H1 (cell line): ENCODE results near the gene CLPTM1L. TPM values are rescaled to one million over a fixed set of nuclear protein-coding genes. Genes with fewer than 3 reads are reported as not detected.

Experiments used
- CTCF ChIA-PET: fragments of 300-600 bp; sonication (Branson Sonifier 250); formaldehyde crosslinking; loops from one replicate; lab custom pipeline; 2021; ENCODE audit not compliant: partially characterized antibody; lab: Charles Lee
- POLR2A ChIA-PET: fragments of 300-600 bp; sonication (Branson Sonifier 250); formaldehyde crosslinking; loops from one replicate; lab custom pipeline; 2021; ENCODE audit warnings: inconsistent platforms; ENCODE audit not compliant: partially characterized antibody; lab: Charles Lee
- DNase-seq, 2 experiments: peaks; one replicate each; pipeline versions ENCODE4 v3.0.0 to v3.0.0-alpha.2; 2010 to 2022; ENCODE audit warnings: low spot score in 2 of 2, low read depth in 1 of 2, mixed read lengths in 1 of 2
- FAIRE-seq: peaks from 2 replicates; lab custom pipeline; 2011; peaks lifted over from hg19 to GRCh38; lab: Jason Lieb, UNC
- H2AFZ ChIP-seq: 2 replicates; pipeline ENCODE4 v1.8.1; 2012; ENCODE audit warnings: low read length, inconsistent platforms
- H2AK5ac ChIP-seq: 2 replicates; pipeline ENCODE4 v1.6.1; 2013; ENCODE audit warnings: low read depth, low read length
- H2BK120ac ChIP-seq: replicated peaks from 2 replicates; pipeline ENCODE3; 2013; ENCODE audit warnings: low read depth, low read length, inconsistent platforms
- H2BK12ac ChIP-seq: 2 replicates; pipeline ENCODE4 v1.6.1; 2013; ENCODE audit warnings: low read depth, low read length
- H2BK15ac ChIP-seq: 2 replicates; pipeline ENCODE4 v1.6.1; 2013; ENCODE audit warnings: low read length
- H2BK20ac ChIP-seq: 2 replicates; pipeline ENCODE4 v1.6.1; 2013; ENCODE audit warnings: low read length
- H2BK5ac ChIP-seq: 2 replicates; pipeline ENCODE4 v1.6.1; 2013; ENCODE audit warnings: low read depth, low read length
- H3K14ac ChIP-seq: 2 replicates; pipeline ENCODE4 v1.6.1; 2013; ENCODE audit warnings: inconsistent platforms; ENCODE audit not compliant: insufficient read length
- H3K18ac ChIP-seq: 2 replicates; pipeline ENCODE4 v1.6.1; 2013; ENCODE audit warnings: low read length; ENCODE audit errors: extremely low read depth
- H3K23ac ChIP-seq: 2 replicates; pipeline ENCODE4 v1.6.1; 2013; ENCODE audit warnings: inconsistent platforms; ENCODE audit not compliant: insufficient read length
- H3K23me2 ChIP-seq: 2 replicates; pipeline ENCODE4 v1.6.1; 2013; ENCODE audit warnings: low read depth, low read length
- H3K27ac ChIP-seq: 2 replicates; pipeline ENCODE4 v1.6.1; 2011; ENCODE audit warnings: low read depth, low read length, inconsistent platforms
- H3K27me3 ChIP-seq, 4 experiments: replicated peaks in 1 of 4; 1 replicate in 1 of 4; 2 replicates in 3 of 4; pipeline versions ENCODE4 v1.6.1 to v1.8.1; 2011 to 2013; ENCODE audit warnings: low read length in 3 of 4, mild to moderate bottlenecking in 3 of 4, inconsistent platforms in 2 of 4, mixed read lengths in 2 of 4, moderate library complexity in 1 of 4; ENCODE audit not compliant: control insufficient read depth in 3 of 4, insufficient read depth in 3 of 4; ENCODE audit errors: extremely low read depth in 1 of 4
- H3K36me3 ChIP-seq, 4 experiments: 2 replicates each; pipeline versions ENCODE4 v1.6.1 to v1.8.1; 2011 to 2013; ENCODE audit warnings: mild to moderate bottlenecking in 4 of 4, low read length in 3 of 4, moderate library complexity in 2 of 4, control low read depth in 1 of 4, inconsistent platforms in 1 of 4; ENCODE audit not compliant: insufficient read depth in 4 of 4, control insufficient read depth in 2 of 4
- H3K4ac ChIP-seq: replicated peaks from 2 replicates; pipeline ENCODE3; 2013; ENCODE audit warnings: low read length, low read depth, mixed read lengths, inconsistent platforms; ENCODE audit not compliant: insufficient read length
- H3K4me1 ChIP-seq, 4 experiments: replicated peaks in 1 of 4; 1 replicate in 1 of 4; 2 replicates in 3 of 4; pipeline versions ENCODE4 v1.6.1 to v1.8.1; 2011 to 2013; ENCODE audit warnings: low read length in 3 of 4, inconsistent platforms in 2 of 4, mixed read lengths in 1 of 4; ENCODE audit not compliant: insufficient read depth in 4 of 4, control insufficient read depth in 3 of 4
- H3K4me2 ChIP-seq, 2 experiments: 2 replicates each; pipeline versions ENCODE4 v1.6.1 to v1.8.1; 2011 to 2013; ENCODE audit warnings: low read depth in 2 of 2, low read length in 2 of 2, control low read depth in 1 of 2, inconsistent platforms in 1 of 2, mild to moderate bottlenecking in 1 of 2; ENCODE audit not compliant: insufficient read depth in 1 of 2
- H3K4me3 ChIP-seq, 4 experiments: fragments of 200-600, 300-600 bp in 1 of 4; sonication (generic), shearing (Covaris generic), sonication (Bioruptor Twin) in 1 of 4; 2 replicates each; pipeline versions ENCODE4 v1.5.1 to v1.8.1; 2011 to 2016; ENCODE audit warnings: low read length in 4 of 4, low read depth in 3 of 4, control low read depth in 2 of 4, inconsistent platforms in 2 of 4, mild to moderate bottlenecking in 2 of 4, mixed read lengths in 1 of 4, moderate library complexity in 1 of 4; ENCODE audit not compliant: insufficient read depth in 2 of 4; ENCODE audit errors: extremely low read depth in 1 of 4
- H3K56ac ChIP-seq: replicated peaks from 2 replicates; pipeline ENCODE3; 2013; ENCODE audit warnings: low read depth, mild to moderate bottlenecking, mixed read lengths, low read length, inconsistent platforms; ENCODE audit not compliant: insufficient read length
- H3K79me1 ChIP-seq: 2 replicates; pipeline ENCODE4 v1.6.1; 2013; ENCODE audit warnings: low read depth, low read length, control low read depth
- H3K79me2 ChIP-seq, 2 experiments: 2 replicates each; pipeline versions ENCODE4 v1.6.1 to v1.8.1; 2012 to 2013; ENCODE audit warnings: low read length in 2 of 2, mild to moderate bottlenecking in 2 of 2, inconsistent platforms in 1 of 2; ENCODE audit not compliant: insufficient read depth in 2 of 2, control insufficient read depth in 1 of 2
- H3K9ac ChIP-seq, 4 experiments: replicated peaks in 1 of 4; 1 replicate in 1 of 4; 2 replicates in 3 of 4; pipeline versions ENCODE4 v1.6.1 to v1.8.1; 2011 to 2013; ENCODE audit warnings: low read depth in 3 of 4, low read length in 3 of 4, control low read depth in 2 of 4, mild to moderate bottlenecking in 2 of 4, moderate library complexity in 2 of 4, inconsistent platforms in 1 of 4; ENCODE audit errors: extremely low read depth in 1 of 4
- H3K9me3 ChIP-seq, 2 experiments: 2 replicates each; pipeline versions ENCODE4 v1.6.1 to v1.8.1; 2012 to 2013; ENCODE audit warnings: mild to moderate bottlenecking in 2 of 2, moderate library complexity in 2 of 2, control low read depth in 1 of 2, inconsistent platforms in 1 of 2, low read depth in 1 of 2, low read length in 1 of 2, mixed read lengths in 1 of 2; ENCODE audit not compliant: insufficient read depth in 2 of 2
- H4K20me1 ChIP-seq, 2 experiments: replicated peaks in 1 of 2; 2 replicates each; pipeline versions ENCODE3 to v1.8.1; 2011 to 2013; ENCODE audit warnings: inconsistent platforms in 2 of 2, low read length in 2 of 2, mild to moderate bottlenecking in 1 of 2; ENCODE audit not compliant: insufficient read depth in 2 of 2, control insufficient read depth in 1 of 2
- H4K5ac ChIP-seq: 2 replicates; pipeline ENCODE4 v1.6.1; 2013; ENCODE audit warnings: low read length, low read depth, mixed read lengths, inconsistent platforms; ENCODE audit not compliant: insufficient read length
- H4K8ac ChIP-seq: 2 replicates; pipeline ENCODE4 v1.8.0; 2013; ENCODE audit warnings: mild to moderate bottlenecking, moderate library complexity, low read length, inconsistent platforms; ENCODE audit not compliant: insufficient read depth; ENCODE audit errors: extremely low read depth
- H4K91ac ChIP-seq: replicated peaks from 2 replicates; pipeline ENCODE3; 2013; ENCODE audit warnings: low read length, mixed read lengths, inconsistent platforms; ENCODE audit not compliant: insufficient read length
- CBX5 ChIP-seq: fragments of 300-800, 300-1000 bp; sonication (generic); IDR thresholded peaks from 2 replicates; pipeline ENCODE4 v1.7.1; 2016; ENCODE audit warnings: antibody characterized with exemption, low read length, low read depth
- CHD1 ChIP-seq: IDR thresholded peaks from 2 replicates; pipeline ENCODE4 v1.6.1; 2012; ENCODE audit warnings: low read depth, low read length, improper control_type of control experiment
- MAFK ChIP-seq: IDR thresholded peaks from 2 replicates; pipeline ENCODE4 v1.6.1; 2012; ENCODE audit warnings: low read depth, mild to moderate bottlenecking, improper control_type of control experiment, low read length
- POLR2A ChIP-seq, 2 experiments: IDR thresholded peaks; 1 replicate in 1 of 2; 2 replicates in 1 of 2; pipeline ENCODE4 v1.6.1; 2011; ENCODE audit warnings: low read depth in 2 of 2, low read length in 2 of 2, mild to moderate bottlenecking in 2 of 2; ENCODE audit errors: control extremely low read depth in 1 of 2
- SIX5 ChIP-seq: IDR thresholded peaks from 2 replicates; pipeline ENCODE4 v1.6.1; 2011; ENCODE audit warnings: mild to moderate bottlenecking, low read depth, low read length
- SP1 ChIP-seq: IDR thresholded peaks from 2 replicates; pipeline ENCODE4 v1.6.1; 2011; ENCODE audit warnings: low read depth, low read length
- SP4 ChIP-seq: IDR thresholded peaks from 2 replicates; pipeline ENCODE4 v1.6.1; 2012; ENCODE audit warnings: low read length, inconsistent platforms
- SRF ChIP-seq: IDR thresholded peaks from 2 replicates; pipeline ENCODE4 v1.6.1; 2011; ENCODE audit warnings: mild to moderate bottlenecking, low read depth, low read length, moderate library complexity
- SUZ12 ChIP-seq: fragments of 200-600 bp; sonication (generic); IDR thresholded peaks from 2 replicates; pipeline ENCODE4 v1.6.1; 2012; ENCODE audit warnings: mild to moderate bottlenecking, inconsistent platforms, low read length, moderate library complexity, mixed read lengths
- TAF7 ChIP-seq: optimal IDR thresholded peaks from 2 replicates; pipeline ENCODE3; 2011; ENCODE audit warnings: low read depth, mild to moderate bottlenecking, inconsistent platforms, low read length, moderate library complexity, borderline replicate concordance
- USF2 ChIP-seq: IDR thresholded peaks from 2 replicates; pipeline ENCODE4 v1.6.1; 2011; ENCODE audit warnings: low read length, improper control_type of control experiment
- WGBS, 2 experiments: shearing (Covaris generic) in 1 of 2; methylation state at CpG; one replicate each; pipeline versions ENCODE4 v1.1.6 to v1.1.7; 2013 to 2015; ENCODE audit warnings: low lambda C conversion rate in 2 of 2, mixed read lengths in 2 of 2, inconsistent platforms in 1 of 2, low coverage in 1 of 2, missing lambda C conversion rate in 1 of 2; ENCODE audit not compliant: insufficient replicate concordance in 2 of 2, insufficient coverage in 1 of 2, insufficient read length in 1 of 2; ENCODE audit errors: extremely low coverage in 1 of 2, missing lambda C conversion rate in 1 of 2; 5-methylcytosine and 5-hydroxymethylcytosine counted together
- polyA plus RNA-seq, 7 experiments: library from polyadenylated mRNA; depleted of rRNA in 3 of 7; stranded (reverse) in 5 of 7; unstranded in 2 of 7; fragments of >200 nt in 5 of 7; fragments of 200-250 nt in 2 of 7; gene quantifications; 1 replicate in 5 of 7; 2 replicates in 1 of 7; 4 replicates in 1 of 7; pipeline versions ENCODE4 v1.2.1 to v1.2.3, GENCODE V29; 2011 to 2013; ENCODE audit warnings: missing spikeins in 2 of 7, mixed read lengths in 2 of 7
- total RNA-seq: library from RNA; stranded (reverse); fragmentation: NEBNext Ultra II Directional; extraction: Animal tissue kit (Norgen Biotek cat#: 25700); gene quantifications from 2 replicates; pipeline ENCODE4 v1.2.1, GENCODE V29; 2021

The CLPTM1L gene
- total and polyA plus RNA-seq, 2 of the 8 experiments (the other 6 are each of a cell fraction or from before 2014, with no cell fraction given) = 102 to 119 TPM

GRCh38 chr5:1278656-1279442 lies 66.0 kb downstream of the CLPTM1L start:
- Histone ChIP-seq H3K27ac (no peak overlapping the region), H2BK120ac (no peak overlapping the region), H3K56ac (no peak overlapping the region), H3K18ac (no peak overlapping the region), H2BK20ac (no peak overlapping the region), H2AK5ac (no peak overlapping the region; the same call in 1 of the 2 replicates), H3K23me2 (peaks cover 3% of the 10 kb centered on the region; the same call in 1 of the 2 replicates), H3K9me3 (no peaks in the 10 kb centered on the region; a peak in 1 of 4 replicates), H3K14ac (no peak overlapping the region), H3K36me3 (peaks cover 0 to 18% (median 8%) of the 10 kb centered on the region in 4 experiments; a peak in 4 of 8 replicates), H2BK5ac (peak overlapping the region; percentile 56; the same call in 1 of the 2 replicates), H3K4me2 (no peak overlapping the region), H3K4me1 (no peaks in the 10 kb centered on the region), H3K4ac (no peak overlapping the region), H4K91ac (no peak overlapping the region), H4K20me1 (peaks cover 2 to 12% of the 10 kb centered on the region in 2 experiments), H3K27me3 (no peaks in the 10 kb centered on the region), H3K79me1 (peaks cover 6% of the 10 kb centered on the region), H3K79me2 (peaks cover 3 to 17% of the 10 kb centered on the region in 2 experiments; a peak in 2 of 4 replicates), H2BK15ac (no peak overlapping the region), H3K4me3 (no peak overlapping the region), H2AFZ (no peak overlapping the region), H4K5ac (no peak overlapping the region), H3K23ac (no peak overlapping the region), H3K9ac (no peak overlapping the region), H4K8ac (no peak overlapping the region), H2BK12ac (no peak overlapping the region)
- ChIA-PET CTCF (no interaction called here), POLR2A (no interaction called here)
- TF ChIP-seq TAF7 = no peak
- no peak for TF ChIP-seq SP1
- no peak for TF ChIP-seq SIX5
- TF ChIP-seq USF2 = no peak
- no peak for TF ChIP-seq SRF
- no peak for TF ChIP-seq CHD1
- TF ChIP-seq SP4 = no peak
- TF ChIP-seq CBX5 = no peak
- no peak for TF ChIP-seq MAFK
- TF ChIP-seq SUZ12 = no peak
- no peak for TF ChIP-seq POLR2A (IDR thresholded peaks at IDR 0.05; ENCODE audit: control extremely low read depth in 1 of 2, low read depth in 2 of 2, low read length in 2 of 2)
- WGBS, 2 experiments = 96% methylated on average over 40 of the region's 42 CpGs; no CpG with 5 or more reads in 1 of the 2 experiments
- DNase-seq = no peak
- FAIRE-seq = no peak
